IMR-90 (cell line): ENCODE measurements around the gene TBC1D10B. TPM values are rescaled to one million over a fixed set of nuclear protein-coding genes. Genes with fewer than 3 reads are reported as not detected.
A peak's percentile ranks its signal among the peaks of the same experiment; 100 is the strongest.

Experiments used
- ATAC-seq: fragments of 200-7000 bp; cut with Tn5 transposase; 2 replicates; pipeline ENCODE4 v1.9.1; 2020; ENCODE audit warnings: low read depth, mild to moderate bottlenecking, moderate library complexity
- BruUV-seq: library from RNA; stranded (reverse); fragments of 400-500 nt; replicated peaks from 2 replicates; lab custom pipeline; 2021; lab: Mats Ljungman, UMichigan
- CTCF ChIA-PET: fragments of 300-600 bp; formaldehyde crosslinking; extraction: SDS; loops from one replicate; lab custom pipeline; 2021; ENCODE audit warnings: antibody characterized with exemption; lab: Yijun Ruan, JAX
- POLR2A ChIA-PET: fragments of 300-600 bp; sonication (Branson Sonifier 250); formaldehyde crosslinking; loops from one replicate; lab custom pipeline; 2022; ENCODE audit warnings: antibody characterized with exemption; ENCODE audit not compliant: unreplicated experiment; lab: Charles Lee
- DNase-seq: peaks from one replicate; pipeline ENCODE4 v3.0.0; 2013
- H2AFZ ChIP-seq: replicated peaks from 2 replicates; pipeline ENCODE3; 2013; ENCODE audit warnings: low read length, mild to moderate bottlenecking; ENCODE audit not compliant: poor library complexity
- H2AK5ac ChIP-seq: 2 replicates; pipeline ENCODE4 v1.6.1; 2013; ENCODE audit warnings: low read depth, low read length, inconsistent platforms
- H2AK9ac ChIP-seq: replicated peaks from 2 replicates; pipeline ENCODE3; 2013; ENCODE audit warnings: mild to moderate bottlenecking, low read depth, low read length, moderate library complexity; ENCODE audit not compliant: poor library complexity
- H2BK120ac ChIP-seq: 2 replicates; pipeline ENCODE4 v1.6.1; 2013; ENCODE audit warnings: low read depth, low read length, inconsistent platforms
- H2BK15ac ChIP-seq: 3 replicates; pipeline ENCODE4 v1.6.1; 2013; ENCODE audit warnings: low read depth, low read length, inconsistent platforms
- H2BK20ac ChIP-seq: 2 replicates; pipeline ENCODE4 v1.6.1; 2013; ENCODE audit warnings: low read depth, mild to moderate bottlenecking, inconsistent platforms, low read length, moderate library complexity
- H2BK5ac ChIP-seq: 2 replicates; pipeline ENCODE4 v1.6.1; 2013; ENCODE audit warnings: mild to moderate bottlenecking, low read depth, low read length, inconsistent platforms; ENCODE audit not compliant: poor library complexity, severe bottlenecking
- H3K14ac ChIP-seq: replicated peaks from 2 replicates; pipeline ENCODE4 v1.6.1; 2013; ENCODE audit warnings: low read depth, low read length, inconsistent platforms
- H3K18ac ChIP-seq: 2 replicates; pipeline ENCODE4 v1.6.1; 2013; ENCODE audit warnings: low read depth, low read length, control low read depth
- H3K23ac ChIP-seq: 2 replicates; pipeline ENCODE4 v1.6.1; 2013; ENCODE audit warnings: low read depth, low read length, inconsistent platforms
- H3K27ac ChIP-seq: 2 replicates; pipeline ENCODE4 v1.5.1; 2013; ENCODE audit warnings: mild to moderate bottlenecking, control low read depth, low read length; ENCODE audit not compliant: insufficient read depth
- H3K27me3 ChIP-seq: 2 replicates; pipeline ENCODE4 v1.6.1; 2013; ENCODE audit warnings: low read length; ENCODE audit not compliant: control insufficient read depth, insufficient read depth
- H3K36me3 ChIP-seq: 2 replicates; pipeline ENCODE4 v1.6.1; 2013; ENCODE audit warnings: low read length, mixed read lengths; ENCODE audit not compliant: control insufficient read depth, insufficient read depth
- H3K4ac ChIP-seq: 2 replicates; pipeline ENCODE4 v1.6.1; 2013; ENCODE audit warnings: low read depth, low read length, inconsistent platforms
- H3K4me1 ChIP-seq: 2 replicates; pipeline ENCODE4 v1.6.1; 2013; ENCODE audit warnings: low read length, mixed read lengths; ENCODE audit not compliant: control insufficient read depth, insufficient read depth
- H3K4me2 ChIP-seq: 2 replicates; pipeline ENCODE4 v1.6.1; 2013; ENCODE audit warnings: low read depth, mild to moderate bottlenecking, control low read depth, low read length, moderate library complexity
- H3K4me3 ChIP-seq: 2 replicates; pipeline ENCODE4 v1.5.1; 2013; ENCODE audit warnings: low read depth, mild to moderate bottlenecking, control low read depth, low read length, moderate library complexity; ENCODE audit not compliant: insufficient read depth
- H3K56ac ChIP-seq: 2 replicates; pipeline ENCODE4 v1.6.1; 2013; ENCODE audit warnings: low read length, inconsistent platforms; ENCODE audit not compliant: insufficient read depth; ENCODE audit errors: extremely low read depth
- H3K79me1 ChIP-seq, 2 experiments: 2 replicates each; pipeline ENCODE4 v1.6.1; 2013; ENCODE audit warnings: low read length in 2 of 2, inconsistent platforms in 1 of 2, low read depth in 1 of 2
- H3K9ac ChIP-seq: 2 replicates; pipeline ENCODE4 v1.6.1; 2013; ENCODE audit warnings: low read depth, low read length, control low read depth
- H3K9me1 ChIP-seq: 2 replicates; pipeline ENCODE4 v1.6.1; 2013; ENCODE audit warnings: low read length, inconsistent platforms; ENCODE audit not compliant: insufficient read depth
- H3K9me3 ChIP-seq: 2 replicates; pipeline ENCODE4 v1.6.1; 2013; ENCODE audit warnings: low read length; ENCODE audit not compliant: control insufficient read depth, insufficient read depth
- H4K20me1 ChIP-seq: 2 replicates; pipeline ENCODE4 v1.6.1; 2013; ENCODE audit warnings: low read length, inconsistent platforms; ENCODE audit not compliant: insufficient read depth
- H4K5ac ChIP-seq: 2 replicates; pipeline ENCODE4 v1.6.1; 2013; ENCODE audit warnings: mild to moderate bottlenecking, low read depth, low read length, control low read depth
- H4K8ac ChIP-seq, 2 experiments: 2 replicates each; pipeline ENCODE4 v1.6.1; 2013; ENCODE audit warnings: low read depth in 2 of 2, low read length in 2 of 2, control low read depth in 1 of 2, inconsistent platforms in 1 of 2
- H4K91ac ChIP-seq: 2 replicates; pipeline ENCODE4 v1.6.1; 2013; ENCODE audit warnings: low read depth, low read length, inconsistent platforms; ENCODE audit not compliant: insufficient read depth
- MAFK ChIP-seq: IDR thresholded peaks from 2 replicates; pipeline ENCODE4 v1.6.1; 2012; ENCODE audit warnings: low read depth, low read length, improper control_type of control experiment
- MAZ ChIP-seq: IDR thresholded peaks from 2 replicates; pipeline ENCODE4 v1.6.1; 2012; ENCODE audit warnings: low read depth, mild to moderate bottlenecking, low read length, improper control_type of control experiment, moderate library complexity, borderline replicate concordance
- MXI1 ChIP-seq: IDR thresholded peaks from 2 replicates; pipeline ENCODE4 v1.6.1; 2012; ENCODE audit warnings: low read depth, mild to moderate bottlenecking, low read length, moderate library complexity, borderline replicate concordance
- RAD21 ChIP-seq: IDR thresholded peaks from 2 replicates; pipeline ENCODE4 v1.6.1; 2012; ENCODE audit warnings: low read length, improper control_type of control experiment
- WGBS, 2 experiments: methylation state at CpG; one replicate each; pipeline versions ENCODE4 v1.1.5 to v1.1.7; 2013; ENCODE audit warnings: missing lambda C conversion rate in 2 of 2; ENCODE audit not compliant: insufficient read length in 1 of 2; ENCODE audit errors: extremely low coverage in 2 of 2; 5-methylcytosine and 5-hydroxymethylcytosine counted together
- dilution Hi-C: fragments of 300-500 bp; cut with HindIII; formaldehyde crosslinking; loops from one replicate; pipeline ENCODE4 v1.14.3; 2018; ENCODE audit warnings: low sequenced_read_pairs; ENCODE audit not compliant: unreplicated experiment
- in situ Hi-C: fragments of 300-500 bp; cut with MboI; formaldehyde crosslinking; loops from 3 replicates; pipeline ENCODE4 v1.14.3; 2019; ENCODE audit warnings: low sequenced_read_pairs, inconsistent platforms, mixed read lengths
- intact Hi-C: fragments of 100-400 bp; cut with micrococcal nuclease; formaldehyde crosslinking; loops from 2 replicates; pipeline ENCODE4 v1.10.0; 2022
- polyA plus RNA-seq, 3 experiments: library from polyadenylated mRNA; depleted of rRNA; stranded (reverse); fragments of >200 nt; gene quantifications; 2 replicates each; pipeline ENCODE4 v1.2.3, GENCODE V29; 2012; ENCODE audit warnings: low replicate concordance in 1 of 3
- total RNA-seq: library from RNA; depleted of rRNA; stranded (reverse); fragments of >200 nt; gene quantifications from 2 replicates; pipeline ENCODE4 v1.2.3, GENCODE V29; 2012
- TF ChIP-seq, protein P1 (sequence below): conservative IDR thresholded peaks from 2 replicates; pipeline ENCODE4 v1.5.1; 2012; ENCODE audit warnings: mild to moderate bottlenecking, low read depth, low read length, improper control_type of control experiment
- TF ChIP-seq, protein P2 (sequence below): fragments of 150-350 bp; IDR thresholded peaks from 2 replicates; pipeline ENCODE4 v1.6.1; 2016; ENCODE audit warnings: low read depth, mild to moderate bottlenecking, low read length, moderate library complexity, borderline replicate concordance

Gene TBC1D10B
- total and polyA plus RNA-seq, 2 of the 4 experiments (the other 2 are of a cell fraction), result 8.4 to 24.9 TPM

GRCh38 chr16:30369091-30369937 lies 980 bp downstream of the TBC1D10B start:
- H3K4me2 ChIP-seq, result peak overlapping the region; percentile 99
- CTCF ChIA-PET, result interaction anchor here (1.0 kb wide), 1 partner anchor 26 kb away, joined by 3 read pairs; the partner anchor contains the start of gene ZNF48
- peak overlapping the region; percentile 82 for H3K27ac ChIP-seq
- peak overlapping the region; percentile 2; the same call in 1 of the 2 replicates for H4K91ac ChIP-seq
- H2BK15ac ChIP-seq, result no peak overlapping the region
- in situ Hi-C loops, result no loop called here
- H2AFZ ChIP-seq, result peak overlapping the region; percentile 64
- BruUV-seq, result no TSS peak
- POLR2A ChIA-PET, result no interaction called here
- 1% methylated on average over 22 of the region's 45 CpGs; no CpG with 5 or more reads in 1 of the 2 experiments for WGBS, 2 experiments
- no peak overlapping the region for H2BK20ac ChIP-seq
- H3K9ac ChIP-seq, result peak overlapping the region; percentile 90
- peak overlapping the region; percentile 86 for H3K4me3 ChIP-seq
- no peak overlapping the region for H4K5ac ChIP-seq
- peaks cover 14% of the 10 kb centered on the region; the same call in 1 of the 2 replicates for H3K36me3 ChIP-seq
- H3K27me3 ChIP-seq, result no peaks in the 10 kb centered on the region
- H2AK5ac ChIP-seq, result peak overlapping the region; percentile 90
- H3K56ac ChIP-seq, result peak overlapping the region; percentile 45
- peaks cover 3% of the 10 kb centered on the region; the same call in 1 of the 2 replicates for H3K4me1 ChIP-seq
- DNase-seq (no peak), ATAC-seq (no peak)
- H2BK120ac ChIP-seq, result no peak overlapping the region
- H3K18ac ChIP-seq, result no peak overlapping the region
- no peak overlapping the region for H4K8ac ChIP-seq
- intact Hi-C loops, result loop anchor here (2.0 kb wide), 1 partner anchor 277 kb away; no protein-coding TSS in a partner anchor
- peak overlapping the region; percentile 87 for H3K23ac ChIP-seq
- H3K9me1 ChIP-seq, result peaks cover 17% of the 10 kb centered on the region
- peak overlapping the region; percentile 96 for H3K14ac ChIP-seq
- H3K9me3 ChIP-seq, result no peaks in the 10 kb centered on the region
- H2BK5ac ChIP-seq, result peak overlapping the region; percentile 66
- dilution Hi-C loops, result no loop called here
- H4K20me1 ChIP-seq, result peaks cover 46% of the 10 kb centered on the region
- peak overlapping the region; percentile 79 for H3K4ac ChIP-seq
- H2AK9ac ChIP-seq, result peak overlapping the region; percentile 99
- H3K79me1 ChIP-seq, result peaks cover 4 to 58% of the 10 kb centered on the region in 2 experiments; a peak in 3 of 4 replicates
- TF ChIP-seq, protein P1, sequence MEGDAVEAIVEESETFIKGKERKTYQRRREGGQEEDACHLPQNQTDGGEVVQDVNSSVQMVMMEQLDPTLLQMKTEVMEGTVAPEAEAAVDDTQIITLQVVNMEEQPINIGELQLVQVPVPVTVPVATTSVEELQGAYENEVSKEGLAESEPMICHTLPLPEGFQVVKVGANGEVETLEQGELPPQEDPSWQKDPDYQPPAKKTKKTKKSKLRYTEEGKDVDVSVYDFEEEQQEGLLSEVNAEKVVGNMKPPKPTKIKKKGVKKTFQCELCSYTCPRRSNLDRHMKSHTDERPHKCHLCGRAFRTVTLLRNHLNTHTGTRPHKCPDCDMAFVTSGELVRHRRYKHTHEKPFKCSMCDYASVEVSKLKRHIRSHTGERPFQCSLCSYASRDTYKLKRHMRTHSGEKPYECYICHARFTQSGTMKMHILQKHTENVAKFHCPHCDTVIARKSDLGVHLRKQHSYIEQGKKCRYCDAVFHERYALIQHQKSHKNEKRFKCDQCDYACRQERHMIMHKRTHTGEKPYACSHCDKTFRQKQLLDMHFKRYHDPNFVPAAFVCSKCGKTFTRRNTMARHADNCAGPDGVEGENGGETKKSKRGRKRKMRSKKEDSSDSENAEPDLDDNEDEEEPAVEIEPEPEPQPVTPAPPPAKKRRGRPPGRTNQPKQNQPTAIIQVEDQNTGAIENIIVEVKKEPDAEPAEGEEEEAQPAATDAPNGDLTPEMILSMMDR, result no peak
- TF ChIP-seq MAFK (no peak), MAZ (no peak), RAD21 (no peak), MXI1 (peak; percentile 40; the same call in 1 of the 2 replicates)
- TF ChIP-seq, protein P2, sequence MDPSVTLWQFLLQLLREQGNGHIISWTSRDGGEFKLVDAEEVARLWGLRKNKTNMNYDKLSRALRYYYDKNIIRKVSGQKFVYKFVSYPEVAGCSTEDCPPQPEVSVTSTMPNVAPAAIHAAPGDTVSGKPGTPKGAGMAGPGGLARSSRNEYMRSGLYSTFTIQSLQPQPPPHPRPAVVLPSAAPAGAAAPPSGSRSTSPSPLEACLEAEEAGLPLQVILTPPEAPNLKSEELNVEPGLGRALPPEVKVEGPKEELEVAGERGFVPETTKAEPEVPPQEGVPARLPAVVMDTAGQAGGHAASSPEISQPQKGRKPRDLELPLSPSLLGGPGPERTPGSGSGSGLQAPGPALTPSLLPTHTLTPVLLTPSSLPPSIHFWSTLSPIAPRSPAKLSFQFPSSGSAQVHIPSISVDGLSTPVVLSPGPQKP, result no peak
